Psoas muscle (tissue), 8 donors: ENCODE measurements around the gene ZNF532. TPM values are rescaled to one million over a fixed set of nuclear protein-coding genes. Genes with fewer than 3 reads are reported as not detected.
"Not testable (repeated sequence)": the region's sequence is repeated elsewhere in the genome, so short reads cannot be mapped to it uniquely, and the experiment has no call there.

ENCODE experiments used
- ATAC-seq, 4 donors: fragments of 200-7000 bp; cut with Tn5 transposase; one replicate each; pipeline ENCODE4 v1.9.1; 2020; ENCODE audit warnings: moderate library complexity in 3 of 4, mild to moderate bottlenecking in 2 of 4
- DNase-seq, 2 donors: peaks; one replicate each; pipeline ENCODE4 v3.0.0-alpha.2; 2020
- H3K27ac ChIP-seq: fragments of 200-600 bp; one replicate; pipeline ENCODE4 v1.8.0; 2022
- H3K27me3 ChIP-seq, 3 donors: fragments of 200-600 bp in 1 of 3; one replicate each; pipeline versions ENCODE4 v1.6.1 to v1.8.0; 2013 to 2022; ENCODE audit warnings: low read length in 2 of 3, mild to moderate bottlenecking in 2 of 3, moderate library complexity in 1 of 3; ENCODE audit not compliant: insufficient read depth in 3 of 3
- H3K36me3 ChIP-seq, 2 donors: fragments of 200-600 bp in 1 of 2; one replicate each; pipeline versions ENCODE4 v1.6.1 to v1.8.0; 2013 to 2022; ENCODE audit warnings: low read depth in 1 of 2, mild to moderate bottlenecking in 1 of 2, moderate library complexity in 1 of 2; ENCODE audit not compliant: insufficient read depth in 1 of 2
- H3K4me1 ChIP-seq: fragments of 200-600 bp; one replicate; pipeline ENCODE4 v1.8.0; 2022
- H3K4me3 ChIP-seq: fragments of 200-600 bp; one replicate; pipeline ENCODE4 v1.8.0; 2022; ENCODE audit warnings: mild to moderate bottlenecking
- H3K9me3 ChIP-seq: fragments of 200-600 bp; one replicate; pipeline ENCODE4 v1.8.0; 2022
- WGBS, 3 donors: extraction: QIAGEN DNeasy Blood & Tissue Kit; methylation state at CpG; one replicate each; pipeline versions ENCODE4 v1.1.6 to v1.1.7; 2013; 5-methylcytosine and 5-hydroxymethylcytosine counted together
- intact Hi-C, 2 donors: fragments of 100-400 bp; cut with DNase I; formaldehyde crosslinking; loops; one replicate each; pipeline versions ENCODE4 v1.11.0 to v1.14.2; 2022
- polyA plus RNA-seq, 3 donors: library from polyadenylated mRNA; stranded (reverse); fragments of 200-250 nt; gene quantifications; one replicate each; pipeline ENCODE4 v1.2.3, GENCODE V29; 2013
- total RNA-seq, 4 donors: library from RNA; stranded (reverse); fragmentation: NEBNext Ultra II Directional in 2 of 4; extraction: Animal tissue kit (Norgen Biotek cat#: 25700) in 2 of 4; gene quantifications; one replicate each; pipeline versions ENCODE4 v1.2.1 to v1.2.4, GENCODE V29; 2021 to 2023
- TF ChIP-seq, protein P1 (sequence below): fragments of 200-600 bp; IDR thresholded peaks from one replicate; pipeline ENCODE4 v1.8.0; 2022; ENCODE audit warnings: antibody characterized with exemption
- donor health status: healthy with polysubstance abuse.
- donor health status: DM: no; HTN: no; CAD: no; lungs with moderate emphysema.
- donor health status: Bipolar disorder and iron deficiency.
- donor health status: healthy.
- donor health status: DM: yes; HTN: yes; CAD: no.
- donor health status: DM: no; HTN: no; CAD: no.
- donor health status: DM: no; HTN: no; CAD: no.
- donor health status: DM: yes; HTN: yes; CAD: no.

ZNF532 gene
- total and polyA plus RNA-seq, 7 donors: 13.6 to 105 (median 68.8) TPM

DNA sequence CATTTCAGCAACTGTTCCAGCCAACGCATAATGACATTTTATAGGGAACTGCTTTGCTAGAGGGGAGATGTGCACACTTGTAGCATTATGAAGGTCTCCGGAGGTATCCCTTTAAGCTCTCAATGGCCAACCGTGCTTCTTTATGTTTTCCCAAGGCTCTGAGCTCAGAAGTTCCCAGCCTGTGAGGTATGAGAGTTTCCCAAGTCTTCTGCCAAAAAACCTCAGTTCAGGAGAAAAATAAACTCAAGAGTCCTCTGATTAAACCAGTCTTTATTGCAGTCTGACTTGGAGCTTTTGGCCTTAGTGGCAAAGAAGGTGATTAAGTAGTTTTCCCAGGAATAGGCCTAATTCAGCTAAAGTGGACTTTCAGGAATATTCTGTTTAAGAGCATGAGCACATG is 35.4 kb upstream of the ZNF532 start:
- H3K27ac ChIP-seq: peak overlapping the region; percentile 17
- intact Hi-C loops: no loop called here
- no peak for ATAC-seq
- DNase-seq: no peak
- no peaks in the 10 kb centered on the region for H3K9me3 ChIP-seq
- H3K4me1 ChIP-seq: peaks cover 6% of the 10 kb centered on the region
- H3K4me3 ChIP-seq: no peak overlapping the region
- no peaks in the 10 kb centered on the region for H3K27me3 ChIP-seq
- WGBS, 3 donors: 56 to 77% (median 68%) methylated on average over 3 of the region's 3 CpGs
- H3K36me3 ChIP-seq: no peaks in the 10 kb centered on the region
- TF ChIP-seq, protein P1, sequence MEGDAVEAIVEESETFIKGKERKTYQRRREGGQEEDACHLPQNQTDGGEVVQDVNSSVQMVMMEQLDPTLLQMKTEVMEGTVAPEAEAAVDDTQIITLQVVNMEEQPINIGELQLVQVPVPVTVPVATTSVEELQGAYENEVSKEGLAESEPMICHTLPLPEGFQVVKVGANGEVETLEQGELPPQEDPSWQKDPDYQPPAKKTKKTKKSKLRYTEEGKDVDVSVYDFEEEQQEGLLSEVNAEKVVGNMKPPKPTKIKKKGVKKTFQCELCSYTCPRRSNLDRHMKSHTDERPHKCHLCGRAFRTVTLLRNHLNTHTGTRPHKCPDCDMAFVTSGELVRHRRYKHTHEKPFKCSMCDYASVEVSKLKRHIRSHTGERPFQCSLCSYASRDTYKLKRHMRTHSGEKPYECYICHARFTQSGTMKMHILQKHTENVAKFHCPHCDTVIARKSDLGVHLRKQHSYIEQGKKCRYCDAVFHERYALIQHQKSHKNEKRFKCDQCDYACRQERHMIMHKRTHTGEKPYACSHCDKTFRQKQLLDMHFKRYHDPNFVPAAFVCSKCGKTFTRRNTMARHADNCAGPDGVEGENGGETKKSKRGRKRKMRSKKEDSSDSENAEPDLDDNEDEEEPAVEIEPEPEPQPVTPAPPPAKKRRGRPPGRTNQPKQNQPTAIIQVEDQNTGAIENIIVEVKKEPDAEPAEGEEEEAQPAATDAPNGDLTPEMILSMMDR: no peak

DNA sequence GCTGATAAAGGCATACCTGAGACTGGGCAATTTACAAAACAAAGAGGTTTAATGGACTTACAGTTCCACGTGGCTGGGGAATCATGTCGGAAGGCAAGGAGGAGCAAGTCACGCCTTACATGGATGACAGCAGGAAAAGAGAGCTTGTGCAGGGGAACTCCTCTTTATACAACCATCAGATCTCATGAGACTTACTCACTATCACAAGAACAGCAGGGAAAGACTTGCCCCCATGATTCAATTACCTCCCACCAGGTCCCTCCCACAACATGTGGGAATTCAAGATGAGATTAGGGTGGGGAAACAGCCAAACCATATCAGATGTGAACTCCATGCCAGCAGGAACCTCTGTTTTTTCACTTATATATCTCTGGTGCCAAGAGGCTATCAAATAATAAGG is 34.8 kb upstream of the ZNF532 start:
- H3K27ac ChIP-seq, intact Hi-C loops, H3K36me3 ChIP-seq, H3K4me1 ChIP-seq, H3K9me3 ChIP-seq, ATAC-seq, DNase-seq, H3K27me3 ChIP-seq, H3K4me3 ChIP-seq: not testable (repeated sequence)
- 77 to 89% (median 80%) methylated on average over 3 of the region's 3 CpGs for WGBS, 3 donors

DNA sequence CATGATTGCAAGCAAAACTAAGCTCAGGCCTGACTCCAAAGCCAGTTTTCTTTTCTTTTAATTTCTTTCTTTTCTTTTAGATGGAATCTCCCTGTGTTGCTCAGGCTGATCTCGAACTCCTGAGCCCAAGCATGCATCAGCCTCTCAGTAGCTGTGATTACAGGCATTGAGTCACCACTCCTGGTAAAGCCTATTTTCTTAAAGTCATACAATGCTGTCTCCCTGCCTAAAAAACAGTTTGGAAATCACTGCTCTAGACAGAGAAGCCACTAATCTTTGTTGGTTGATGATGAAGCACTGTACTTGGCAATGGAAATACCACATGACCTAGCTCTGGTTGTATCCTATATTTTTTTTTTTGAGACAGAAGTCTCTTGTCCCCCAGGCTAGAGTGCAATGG is 33.1 kb upstream of the ZNF532 start:
- ATAC-seq: no peak
- intact Hi-C loops: no loop called here

DNA sequence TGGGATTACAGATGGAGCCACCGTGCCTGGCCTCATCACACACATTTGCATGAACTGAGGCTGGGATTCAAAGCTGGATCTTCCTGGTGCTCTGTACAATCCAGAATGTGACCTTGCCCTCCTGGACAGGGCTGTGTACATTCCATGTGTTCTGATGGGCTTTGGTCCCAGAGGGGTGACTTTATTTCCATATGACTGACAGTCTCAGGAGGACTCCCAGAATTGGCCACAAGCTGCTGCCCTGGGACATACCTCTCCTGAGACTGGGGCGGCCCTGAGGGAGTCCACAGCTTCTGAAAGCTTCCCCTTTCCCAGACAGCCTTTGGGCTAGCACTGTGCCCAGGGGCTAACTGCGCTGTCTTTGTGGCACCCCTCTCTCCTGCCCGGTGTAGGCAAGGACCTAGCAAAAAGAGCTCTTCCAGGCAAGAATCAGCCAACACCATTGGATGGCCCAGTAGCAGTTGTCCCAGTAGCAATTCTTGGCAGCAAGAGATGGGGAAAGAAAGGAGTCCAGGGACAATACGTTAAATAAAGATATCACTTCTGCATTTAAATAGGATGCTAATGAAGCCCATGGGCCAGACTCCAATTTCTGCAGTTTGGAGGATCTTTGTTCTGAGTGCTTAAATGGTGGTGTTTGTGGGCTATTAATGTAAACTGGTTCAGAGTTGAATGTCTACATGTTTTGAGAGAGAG is 26.4 kb upstream of the ZNF532 start:
- Histone ChIP-seq H3K27ac (no peak overlapping the region), H3K9me3 (no peaks in the 10 kb centered on the region), H3K4me1 (peaks cover 10% of the 10 kb centered on the region), H3K4me3 (no peak overlapping the region), H3K36me3 (no peaks in the 10 kb centered on the region), H3K27me3 (no peaks in the 10 kb centered on the region)
- DNase-seq: no peak
- TF ChIP-seq, protein P1: no peak
- peak in 3 of 4 donors; percentile 54 to 68 (median 57) for ATAC-seq
- intact Hi-C loops: no loop called here
- 58 to 61% (median 58%) methylated on average over 5 of the region's 5 CpGs for WGBS, 3 donors

More for the DNA sequence above, 33.1 kb upstream of the ZNF532 start:
- no peaks in the 10 kb centered on the region for H3K36me3 ChIP-seq
- no peaks in the 10 kb centered on the region for H3K27me3 ChIP-seq
- no peak overlapping the region for H3K4me3 ChIP-seq
- TF ChIP-seq, protein P1: no peak
- peaks cover 6% of the 10 kb centered on the region for H3K4me1 ChIP-seq
- 85 to 90% (median 89%) methylated on average over 1 of the region's 1 CpG for WGBS, 3 donors
- H3K9me3 ChIP-seq: no peaks in the 10 kb centered on the region
- H3K27ac ChIP-seq: no peak overlapping the region
- DNase-seq: no peak

DNA sequence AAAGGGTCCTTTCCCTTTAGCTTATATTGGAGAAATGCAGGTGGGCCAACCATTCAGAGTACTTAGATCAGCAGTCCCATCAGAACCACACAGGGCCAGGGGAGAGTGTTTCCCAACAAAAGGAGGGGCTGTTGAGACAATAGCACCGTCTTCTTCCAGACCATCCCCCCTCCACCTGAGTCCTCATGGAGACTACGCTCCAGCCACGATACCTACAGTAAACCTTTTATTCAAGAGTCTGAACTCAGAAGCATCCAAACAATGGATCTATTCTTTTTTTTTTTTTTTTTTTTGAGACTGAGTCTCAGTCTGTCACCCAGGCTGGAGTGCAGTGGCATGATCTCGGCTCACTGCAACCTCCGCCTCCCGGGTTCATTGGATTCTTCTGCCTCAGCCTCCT is 25.7 kb upstream of the ZNF532 start:
- no peaks in the 10 kb centered on the region for H3K9me3 ChIP-seq
- H3K27ac ChIP-seq: no peak overlapping the region
- peaks cover 16% of the 10 kb centered on the region for H3K4me1 ChIP-seq
- no peaks in the 10 kb centered on the region for H3K27me3 ChIP-seq
- no peak overlapping the region for H3K4me3 ChIP-seq
- no peak for ATAC-seq
- WGBS, 3 donors: 95 to 97% (median 95%) methylated on average over 6 of the region's 6 CpGs
- no peaks in the 10 kb centered on the region for H3K36me3 ChIP-seq
- DNase-seq: no peak
- TF ChIP-seq, protein P1: no peak
- intact Hi-C loops: no loop called here
